GM10266 (cell line): ENCODE data around the gene PCDH9.
"Not testable (repeated sequence)": the region's sequence is repeated elsewhere in the genome, so short reads cannot be mapped to it uniquely, and the experiment has no call there.

ENCODE experiments used
- DNase-seq: peaks from one replicate; pipeline ENCODE4 v3.0.0; 2012; ENCODE audit errors: extremely low spot score
- CTCF ChIP-seq: IDR thresholded peaks from 2 replicates; pipeline ENCODE4 v1.5.1; 2012; ENCODE audit warnings: mild to moderate bottlenecking, low read depth; ENCODE audit not compliant: control insufficient read depth, insufficient read depth; ENCODE audit errors: missing control alignments

Gene PCDH9

GRCh38 chr13:66774046-66774445 lies 456.1 kb downstream of the PCDH9 start:
- TF ChIP-seq CTCF: no peak
- DNase-seq: no peak

- no peak for TF ChIP-seq CTCF
- no peak for DNase-seq
Measured at GRCh38 chr13:66765559-66765958, 464.6 kb downstream of the PCDH9 start.

GRCh38 chr13:66760678-66761077 lies 469.5 kb downstream of the PCDH9 start:
- not testable (repeated sequence) for DNase-seq

- TF ChIP-seq CTCF: no peak
- no peak for DNase-seq
Measured at GRCh38 chr13:66759919-66760318, 470.2 kb downstream of the PCDH9 start.

DNA sequence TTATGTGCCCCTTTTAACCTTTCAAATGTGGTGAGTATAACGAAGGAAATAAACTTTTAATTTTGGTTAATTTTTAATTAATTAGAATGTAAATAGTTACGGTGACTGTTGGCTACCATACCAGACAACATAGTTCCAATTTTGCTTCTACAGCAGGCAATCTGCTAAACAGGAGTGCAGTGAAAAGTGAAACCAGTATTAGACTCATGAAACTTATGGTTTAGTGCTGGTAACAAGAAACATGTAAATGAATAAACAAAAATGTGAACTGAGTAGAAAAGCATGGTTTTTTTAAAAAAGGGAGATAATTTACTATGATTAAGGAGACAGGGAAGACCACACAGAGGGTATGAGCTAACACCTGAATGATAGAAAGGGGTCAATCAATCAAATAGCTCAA lies 478.4 kb downstream of the PCDH9 start:
- DNase-seq: no peak
- TF ChIP-seq CTCF: no peak

GRCh38 chr13:66748712-66749111 lies 481.4 kb downstream of the PCDH9 start:
- TF ChIP-seq CTCF: no peak
- DNase-seq: no peak

DNA sequence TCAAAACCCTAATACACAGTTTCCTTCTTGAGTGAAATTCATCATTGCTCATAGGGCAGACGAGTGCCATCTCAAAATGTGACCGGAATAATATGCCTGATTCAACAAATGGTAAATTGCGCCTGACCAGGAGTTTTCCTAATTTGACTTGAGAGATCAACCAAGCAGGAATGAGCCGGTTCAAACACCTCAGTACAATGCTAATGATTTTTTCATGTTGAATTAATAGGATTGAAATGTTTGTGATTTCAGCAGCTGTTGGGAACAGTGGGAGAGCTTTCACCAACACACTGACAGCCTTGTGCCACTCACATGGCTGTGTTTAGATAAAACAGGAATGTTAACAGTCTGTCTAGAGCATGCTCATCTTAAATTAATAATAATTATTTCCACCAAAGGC lies 484.8 kb downstream of the PCDH9 start:
- DNase-seq: no peak
- no peak for TF ChIP-seq CTCF

DNA sequence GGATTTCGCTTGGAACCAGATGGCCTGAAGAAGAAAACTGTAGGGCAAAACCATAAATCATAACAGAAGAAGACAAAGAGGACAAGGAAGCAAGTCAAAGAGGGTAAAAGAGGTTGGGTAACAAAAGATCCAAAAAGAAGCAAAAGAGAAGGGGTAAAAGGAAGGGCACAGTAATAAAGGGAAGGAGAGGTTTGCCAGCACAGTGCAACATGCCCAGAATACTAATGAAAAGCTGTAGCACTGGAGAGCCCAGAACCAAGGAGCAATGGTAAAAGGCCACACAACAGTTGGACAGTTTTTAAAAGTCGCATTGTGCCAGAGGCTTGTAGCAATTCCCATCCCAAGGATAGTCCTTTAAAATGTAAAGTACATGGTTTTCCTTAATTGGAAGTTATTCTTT lies 506.6 kb downstream of the PCDH9 start:
- TF ChIP-seq CTCF: no peak
- DNase-seq: no peak
